Lower lobe of right lung (tissue), 2 donors: ENCODE results near the gene TTLL5. TPM values are rescaled to one million over a fixed set of nuclear protein-coding genes. Genes with fewer than 3 reads are reported as not detected.

ENCODE experiments used
- ATAC-seq, 2 donors: fragments of 200-7000 bp; cut with Tn5 transposase; one replicate each; pipeline ENCODE4 v1.9.1; 2020 to 2022; ENCODE audit warnings: mild to moderate bottlenecking in 2 of 2, moderate library complexity in 2 of 2
- DNase-seq: peaks from one replicate; pipeline ENCODE4 v3.0.0-alpha.2; 2020
- H3K27ac ChIP-seq: fragments of 200-600 bp; one replicate; pipeline ENCODE4 v1.8.0; 2022
- H3K27me3 ChIP-seq: fragments of 200-600 bp; one replicate; pipeline ENCODE4 v1.8.0; 2022; ENCODE audit warnings: low read depth
- H3K36me3 ChIP-seq: fragments of 200-600 bp; one replicate; pipeline ENCODE4 v1.8.0; 2022; ENCODE audit warnings: mild to moderate bottlenecking
- H3K4me1 ChIP-seq: fragments of 200-600 bp; one replicate; pipeline ENCODE4 v1.8.0; 2022
- H3K4me3 ChIP-seq: fragments of 200-600 bp; one replicate; pipeline ENCODE4 v1.8.0; 2022; ENCODE audit warnings: mild to moderate bottlenecking
- H3K9me3 ChIP-seq: fragments of 200-600 bp; one replicate; pipeline ENCODE4 v1.8.0; 2022
- intact Hi-C: fragments of 100-400 bp; cut with DNase I; formaldehyde crosslinking; loops from one replicate; pipeline ENCODE4 v1.11.0; 2022
- total RNA-seq: library from RNA; stranded (reverse); fragmentation: NEBNext Ultra II Directional; extraction: Animal tissue kit (Norgen Biotek cat#: 25700); gene quantifications from one replicate; pipeline ENCODE4 v1.2.1, GENCODE V29; 2021
- TF ChIP-seq, protein P1 (sequence below): fragments of 200-600 bp; IDR thresholded peaks from one replicate; pipeline ENCODE4 v1.8.0; 2022; ENCODE audit warnings: antibody characterized with exemption, mild to moderate bottlenecking
- donor health status: DM: no; HTN: yes; CAD: no; lungs with severe emphysema.

TTLL5 gene
- total RNA-seq, 1 donor from 2014 or later = 32.6 TPM

DNA sequence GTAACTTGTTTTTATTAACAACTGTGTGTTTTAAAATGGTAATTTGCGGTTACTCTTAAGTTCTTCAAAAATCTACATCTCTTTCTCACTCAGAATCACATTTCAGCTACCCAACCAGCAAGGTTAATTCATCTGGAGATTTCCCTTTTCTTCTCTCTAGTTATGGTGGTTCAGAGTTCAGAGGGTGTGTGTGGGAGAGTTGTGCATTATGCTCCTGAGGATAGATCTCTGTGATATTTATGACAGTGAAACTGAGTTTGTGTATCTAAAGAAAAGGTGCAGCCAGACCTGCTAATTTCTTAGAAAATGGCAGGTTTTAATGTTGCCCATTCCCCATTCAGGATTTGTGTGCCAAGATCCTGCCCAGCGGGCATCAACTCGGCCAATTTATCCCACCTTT, 73.8 kb downstream of the TTLL5 start:
- no peaks in the 10 kb centered on the region for H3K4me1 ChIP-seq
- no peaks in the 10 kb centered on the region for H3K27me3 ChIP-seq
- H3K36me3 ChIP-seq = peaks cover 41% of the 10 kb centered on the region
- no peak overlapping the region for H3K4me3 ChIP-seq
- no peak overlapping the region for H3K27ac ChIP-seq
- TF ChIP-seq, protein P1, sequence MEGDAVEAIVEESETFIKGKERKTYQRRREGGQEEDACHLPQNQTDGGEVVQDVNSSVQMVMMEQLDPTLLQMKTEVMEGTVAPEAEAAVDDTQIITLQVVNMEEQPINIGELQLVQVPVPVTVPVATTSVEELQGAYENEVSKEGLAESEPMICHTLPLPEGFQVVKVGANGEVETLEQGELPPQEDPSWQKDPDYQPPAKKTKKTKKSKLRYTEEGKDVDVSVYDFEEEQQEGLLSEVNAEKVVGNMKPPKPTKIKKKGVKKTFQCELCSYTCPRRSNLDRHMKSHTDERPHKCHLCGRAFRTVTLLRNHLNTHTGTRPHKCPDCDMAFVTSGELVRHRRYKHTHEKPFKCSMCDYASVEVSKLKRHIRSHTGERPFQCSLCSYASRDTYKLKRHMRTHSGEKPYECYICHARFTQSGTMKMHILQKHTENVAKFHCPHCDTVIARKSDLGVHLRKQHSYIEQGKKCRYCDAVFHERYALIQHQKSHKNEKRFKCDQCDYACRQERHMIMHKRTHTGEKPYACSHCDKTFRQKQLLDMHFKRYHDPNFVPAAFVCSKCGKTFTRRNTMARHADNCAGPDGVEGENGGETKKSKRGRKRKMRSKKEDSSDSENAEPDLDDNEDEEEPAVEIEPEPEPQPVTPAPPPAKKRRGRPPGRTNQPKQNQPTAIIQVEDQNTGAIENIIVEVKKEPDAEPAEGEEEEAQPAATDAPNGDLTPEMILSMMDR = no peak
- DNase-seq (no peak), ATAC-seq (no peak)
- no peaks in the 10 kb centered on the region for H3K9me3 ChIP-seq
- intact Hi-C loops = no loop called here

GRCh38 chr14:75736845-75737485, 75.9 kb downstream of the TTLL5 start:
- TF ChIP-seq, protein P1 = no peak
- DNase-seq = no peak
- peaks cover 41% of the 10 kb centered on the region for H3K36me3 ChIP-seq
- H3K4me1 ChIP-seq = no peaks in the 10 kb centered on the region
- H3K27ac ChIP-seq = no peak overlapping the region
- H3K4me3 ChIP-seq = no peak overlapping the region
- intact Hi-C loops = no loop called here
- no peaks in the 10 kb centered on the region for H3K9me3 ChIP-seq
- ATAC-seq = no peak
- H3K27me3 ChIP-seq = no peaks in the 10 kb centered on the region

- Histone ChIP-seq H3K9me3 (no peaks in the 10 kb centered on the region), H3K27me3 (no peaks in the 10 kb centered on the region), H3K4me3 (no peak overlapping the region), H3K36me3 (peaks cover 30% of the 10 kb centered on the region), H3K27ac (no peak overlapping the region), H3K4me1 (no peaks in the 10 kb centered on the region)
- intact Hi-C loops = no loop called here
- ATAC-seq (no peak), DNase-seq (no peak)
- TF ChIP-seq, protein P1 = no peak
Measured at GRCh38 chr14:75738192-75738591, 77.1 kb downstream of the TTLL5 start.

- ATAC-seq = no peak
- H3K9me3 ChIP-seq = peaks cover 10% of the 10 kb centered on the region
- H3K4me1 ChIP-seq = no peaks in the 10 kb centered on the region
- TF ChIP-seq, protein P1 = no peak
- no peak overlapping the region for H3K27ac ChIP-seq
- intact Hi-C loops = no loop called here
- no peaks in the 10 kb centered on the region for H3K27me3 ChIP-seq
- no peak overlapping the region for H3K4me3 ChIP-seq
- peaks cover 17% of the 10 kb centered on the region for H3K36me3 ChIP-seq
- no peak for DNase-seq
Measured at GRCh38 chr14:75742867-75743266, 81.8 kb downstream of the TTLL5 start.

DNA sequence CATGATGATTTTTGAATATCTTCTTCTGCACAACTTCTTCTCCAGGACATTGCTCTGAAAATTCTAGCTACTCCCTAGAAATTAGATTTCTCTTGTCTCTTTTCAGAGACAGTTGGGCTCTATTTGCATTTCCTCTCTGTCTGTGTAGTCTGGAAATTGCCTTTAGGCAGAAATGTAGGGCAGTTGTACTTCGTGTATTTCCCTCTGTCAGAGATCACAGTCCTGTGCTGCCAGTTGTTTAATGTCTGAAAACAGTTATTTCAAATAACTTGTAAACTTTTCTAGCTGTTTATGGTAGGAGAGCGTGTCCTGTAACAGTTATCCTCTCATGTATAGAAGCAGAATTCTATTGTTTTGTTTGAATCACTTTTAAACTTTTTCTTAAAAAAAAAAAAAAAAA, 86.9 kb downstream of the TTLL5 start:
- ATAC-seq (no peak), DNase-seq (no peak)
- Histone ChIP-seq H3K27ac (no peak overlapping the region), H3K27me3 (no peaks in the 10 kb centered on the region), H3K4me1 (no peaks in the 10 kb centered on the region), H3K4me3 (no peak overlapping the region), H3K9me3 (peaks cover 10% of the 10 kb centered on the region), H3K36me3 (peaks cover 18% of the 10 kb centered on the region)
- TF ChIP-seq, protein P1 = no peak
- intact Hi-C loops = no loop called here
